GM18526 (cell line): ENCODE data around the gene SRRM4.

ENCODE experiments used
- POLR2A ChIP-seq: IDR thresholded peaks from 3 replicates; pipeline ENCODE4 v1.6.1; 2011; ENCODE audit not compliant: insufficient read length; ENCODE audit errors: extremely low read depth

The SRRM4 gene

GRCh38 chr12:118986050-118986449 is 4.7 kb downstream of the SRRM4 start:
- no peak for TF ChIP-seq POLR2A

DNA sequence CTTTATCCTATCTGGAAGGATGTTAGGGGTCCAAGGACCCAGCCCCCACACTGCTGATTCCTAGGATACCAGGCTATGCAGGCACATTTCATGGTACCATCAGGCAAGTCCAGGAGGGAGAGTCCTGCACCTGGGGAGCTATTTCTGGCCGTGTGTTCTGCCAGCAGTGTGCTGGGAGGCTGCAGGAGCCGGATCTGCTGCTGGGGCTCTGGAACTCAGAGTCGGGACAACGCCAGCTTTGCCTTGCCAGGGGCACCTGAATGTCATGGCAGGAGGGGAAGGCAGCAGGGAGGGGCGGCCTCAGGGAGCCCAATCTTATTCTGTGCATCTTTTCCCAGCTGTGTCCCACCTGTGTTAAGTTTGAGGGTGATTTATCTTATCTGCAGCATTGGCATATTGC is 17.8 kb downstream of the SRRM4 start:
- TF ChIP-seq POLR2A, result no peak

GRCh38 chr12:119005085-119005484 is 23.7 kb downstream of the SRRM4 start:
- TF ChIP-seq POLR2A, result no peak

DNA sequence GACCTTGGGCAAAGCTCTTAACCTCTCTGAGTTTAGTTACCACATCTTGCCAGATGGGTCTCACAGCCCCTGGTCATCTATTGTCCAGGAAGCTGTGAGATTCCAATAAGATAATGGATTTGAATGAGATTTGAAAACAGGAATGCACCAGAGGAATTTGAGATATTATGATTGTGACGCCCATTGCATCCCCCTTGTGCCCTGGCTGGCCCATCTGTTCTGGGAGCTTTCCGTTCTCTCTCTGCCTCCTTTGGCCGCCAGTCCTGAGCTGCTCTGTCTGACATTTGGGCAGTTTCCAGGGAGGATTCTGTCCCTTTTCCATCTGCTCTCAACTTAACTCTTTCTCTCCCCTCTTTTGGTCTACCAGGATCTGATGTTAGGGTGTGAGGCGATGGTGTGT is 24.6 kb downstream of the SRRM4 start:
- no peak for TF ChIP-seq POLR2A

DNA sequence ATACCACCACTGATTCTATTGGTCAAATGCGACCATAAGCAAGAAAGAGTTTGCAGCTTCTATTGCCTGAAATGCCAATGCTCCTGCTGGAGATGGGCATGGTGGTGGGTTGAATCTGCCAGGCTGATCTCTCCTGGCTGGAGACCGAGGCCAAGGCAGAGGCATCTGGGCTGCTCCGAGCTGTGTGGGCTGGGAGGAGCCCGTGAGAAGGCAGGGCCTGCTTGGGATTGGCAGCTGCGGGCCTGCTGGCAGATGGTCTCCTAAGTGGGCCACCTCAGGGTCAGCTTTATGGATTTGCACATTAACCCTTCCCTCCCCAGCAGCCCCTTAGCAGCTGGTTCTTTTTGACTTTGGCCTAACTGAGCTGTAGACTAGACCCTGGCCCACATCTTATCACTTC is 25.4 kb downstream of the SRRM4 start:
- no peak for TF ChIP-seq POLR2A

GRCh38 chr12:119008691-119009221 is 27.4 kb downstream of the SRRM4 start:
- TF ChIP-seq POLR2A, result no peak

DNA sequence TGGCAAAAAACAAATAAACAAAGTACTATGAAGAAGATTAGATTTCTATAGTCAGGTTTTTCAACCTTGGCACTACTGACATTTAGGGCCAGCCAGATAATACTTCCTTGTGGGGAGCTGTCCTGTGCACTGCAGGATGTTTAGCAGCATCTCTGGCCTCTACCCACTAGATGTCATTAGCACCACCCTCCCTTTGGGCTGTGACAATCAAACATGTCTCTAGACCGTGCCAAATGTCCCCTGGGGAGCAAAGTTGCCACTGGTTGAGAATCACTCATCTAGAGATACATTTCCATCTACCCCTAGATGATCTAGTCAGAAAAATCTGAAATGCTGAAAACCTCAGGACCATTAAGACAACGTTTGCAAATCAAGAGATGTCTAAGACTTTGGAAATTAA is 29.9 kb downstream of the SRRM4 start:
- no peak for TF ChIP-seq POLR2A

GRCh38 chr12:119012179-119012578 is 30.8 kb downstream of the SRRM4 start:
- TF ChIP-seq POLR2A, result no peak

DNA sequence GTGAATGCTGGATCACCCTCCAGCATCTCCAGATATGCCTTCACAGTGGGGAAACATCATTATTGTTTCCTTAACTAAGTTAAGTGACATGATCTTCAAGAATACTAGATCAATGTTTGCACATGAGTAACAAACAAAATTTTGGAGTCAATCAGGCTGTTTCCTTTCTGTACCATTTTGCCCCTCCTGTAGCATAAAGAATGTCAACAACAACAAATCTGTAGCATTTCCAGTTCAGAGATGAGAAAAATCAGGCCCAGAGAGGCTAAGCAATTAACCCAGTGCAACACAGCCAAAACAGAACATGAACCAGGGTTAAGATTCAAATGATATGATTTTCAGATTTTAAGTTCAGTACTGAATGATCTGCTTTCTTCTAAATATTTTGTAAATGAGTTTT is 31.7 kb downstream of the SRRM4 start:
- no peak for TF ChIP-seq POLR2A

- TF ChIP-seq POLR2A, result no peak
These were observed 33.0 kb downstream of the SRRM4 start for GRCh38 chr12:119014368-119014767.

- TF ChIP-seq POLR2A, result no peak
These were observed 35.4 kb downstream of the SRRM4 start for GRCh38 chr12:119016715-119017114.

GRCh38 chr12:119019166-119019565 is 37.8 kb downstream of the SRRM4 start:
- TF ChIP-seq POLR2A, result no peak

GRCh38 chr12:119020406-119021360 is 39.3 kb downstream of the SRRM4 start:
- TF ChIP-seq POLR2A, result no peak

- no peak for TF ChIP-seq POLR2A
These were observed 43.0 kb downstream of the SRRM4 start for GRCh38 chr12:119024356-119024755.

DNA sequence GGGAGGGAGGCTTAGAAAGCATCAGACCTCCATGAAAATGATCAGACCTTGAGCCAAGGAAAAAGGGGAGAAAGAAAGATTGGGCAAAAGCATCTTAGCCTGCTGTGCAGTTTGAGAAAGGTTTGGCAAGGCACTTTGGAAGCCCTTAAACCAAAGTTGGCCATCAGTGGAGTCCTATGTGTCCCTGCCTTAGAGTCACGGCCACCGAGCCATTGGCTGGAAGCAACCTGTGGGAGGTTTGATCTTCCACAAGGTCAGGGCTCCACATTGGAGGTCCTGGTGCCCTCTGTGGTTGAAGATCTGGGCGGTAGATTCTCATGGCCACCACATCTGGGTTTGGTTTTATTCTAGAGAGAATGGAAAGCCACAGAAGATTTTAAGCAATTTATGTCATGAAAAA is 44.4 kb downstream of the SRRM4 start:
- no peak for TF ChIP-seq POLR2A
